BJ (cell line): ENCODE measurements around the gene ST8SIA1. TPM values are rescaled to one million over a fixed set of nuclear protein-coding genes. Genes with fewer than 3 reads are reported as not detected.

Experiments used
- CTCF ChIA-PET: fragments of 350-600 bp; formaldehyde crosslinking; extraction: SDS; loops from one replicate; lab custom pipeline; 2021; ENCODE audit warnings: antibody characterized with exemption, inconsistent platforms; lab: Yijun Ruan, JAX
- POLR2A ChIA-PET: fragments of 300-600 bp; sonication (Branson Sonifier 250); formaldehyde crosslinking; extraction: SDS; loops from one replicate; lab custom pipeline; 2021; ENCODE audit warnings: antibody characterized with exemption; lab: Charles Lee
- DNase-seq: peaks from one replicate; pipeline ENCODE4 v3.0.0-alpha.2; 2011; ENCODE audit warnings: low read depth
- H3K27me3 ChIP-seq: 2 replicates; pipeline ENCODE4 v1.6.0; 2011; ENCODE audit warnings: low read length; ENCODE audit not compliant: control insufficient read depth, insufficient read depth
- H3K36me3 ChIP-seq: 2 replicates; pipeline ENCODE4 v1.5.1; 2011; ENCODE audit warnings: low read length; ENCODE audit not compliant: control insufficient read depth, insufficient read depth
- H3K4me3 ChIP-seq: 2 replicates; pipeline ENCODE4 v1.5.1; 2011; ENCODE audit warnings: low read depth, mild to moderate bottlenecking, control low read depth, low read length
- polyA plus RNA-seq: library from polyadenylated mRNA; depleted of rRNA; stranded (reverse); fragments of >200 nt; gene quantifications from 2 replicates; pipeline ENCODE4 v1.2.3, GENCODE V29; 2011
- TF ChIP-seq, protein P1 (sequence below): IDR thresholded peaks from 2 replicates; pipeline ENCODE4 v1.5.1; 2011; ENCODE audit warnings: low read depth, mild to moderate bottlenecking, control low read depth, inconsistent platforms, low read length, moderate library complexity; ENCODE audit not compliant: insufficient read depth

The ST8SIA1 gene
- polyA plus RNA-seq, 1 experiment = not detected

DNA sequence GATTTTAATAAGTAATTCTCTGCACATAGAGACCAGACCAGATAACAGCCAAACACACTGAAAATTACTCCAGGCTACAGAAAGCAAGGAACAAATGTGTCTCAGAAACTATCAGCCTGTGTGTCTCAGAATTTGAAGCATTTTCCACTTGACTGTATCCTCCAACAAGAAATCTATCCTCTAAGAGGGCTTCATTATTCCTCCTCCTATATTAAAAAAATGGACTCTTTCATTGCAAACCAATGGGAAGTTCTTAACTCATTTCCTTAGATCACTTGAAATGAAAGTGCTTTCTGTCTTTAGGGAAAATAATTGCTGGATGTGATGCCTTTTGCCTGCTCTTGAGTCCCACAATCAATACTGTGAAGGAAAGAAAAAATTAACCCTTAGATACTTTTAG is 2.3 kb downstream of the ST8SIA1 start:
- ChIA-PET POLR2A (no interaction called here), CTCF (no interaction called here)
- no peak overlapping the region for H3K4me3 ChIP-seq
- DNase-seq = no peak
- H3K27me3 ChIP-seq = peaks cover 22% of the 10 kb centered on the region
- no peaks in the 10 kb centered on the region for H3K36me3 ChIP-seq
- TF ChIP-seq, protein P1, sequence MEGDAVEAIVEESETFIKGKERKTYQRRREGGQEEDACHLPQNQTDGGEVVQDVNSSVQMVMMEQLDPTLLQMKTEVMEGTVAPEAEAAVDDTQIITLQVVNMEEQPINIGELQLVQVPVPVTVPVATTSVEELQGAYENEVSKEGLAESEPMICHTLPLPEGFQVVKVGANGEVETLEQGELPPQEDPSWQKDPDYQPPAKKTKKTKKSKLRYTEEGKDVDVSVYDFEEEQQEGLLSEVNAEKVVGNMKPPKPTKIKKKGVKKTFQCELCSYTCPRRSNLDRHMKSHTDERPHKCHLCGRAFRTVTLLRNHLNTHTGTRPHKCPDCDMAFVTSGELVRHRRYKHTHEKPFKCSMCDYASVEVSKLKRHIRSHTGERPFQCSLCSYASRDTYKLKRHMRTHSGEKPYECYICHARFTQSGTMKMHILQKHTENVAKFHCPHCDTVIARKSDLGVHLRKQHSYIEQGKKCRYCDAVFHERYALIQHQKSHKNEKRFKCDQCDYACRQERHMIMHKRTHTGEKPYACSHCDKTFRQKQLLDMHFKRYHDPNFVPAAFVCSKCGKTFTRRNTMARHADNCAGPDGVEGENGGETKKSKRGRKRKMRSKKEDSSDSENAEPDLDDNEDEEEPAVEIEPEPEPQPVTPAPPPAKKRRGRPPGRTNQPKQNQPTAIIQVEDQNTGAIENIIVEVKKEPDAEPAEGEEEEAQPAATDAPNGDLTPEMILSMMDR = no peak

DNA sequence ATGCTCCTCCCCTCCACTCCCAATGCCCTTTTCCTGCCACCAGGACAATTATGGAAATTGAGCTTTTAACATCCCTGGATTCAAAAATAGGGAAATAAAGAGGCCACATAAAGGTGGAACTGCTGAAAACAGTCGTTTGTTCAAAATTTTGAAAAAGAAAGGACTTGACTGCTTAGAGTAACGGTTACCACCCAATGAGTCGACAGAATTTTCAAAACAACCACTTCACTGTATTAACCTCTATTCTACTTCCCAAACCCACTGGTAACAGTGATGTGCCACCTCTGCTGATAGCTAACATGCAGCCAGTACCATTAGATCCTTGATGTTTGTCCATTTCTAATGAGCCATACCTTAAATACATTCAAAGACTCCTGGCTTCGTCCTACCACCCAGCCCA is 4.9 kb downstream of the ST8SIA1 start:
- DNase-seq = no peak
- no peak overlapping the region for H3K4me3 ChIP-seq
- TF ChIP-seq, protein P1 = no peak
- H3K36me3 ChIP-seq = no peaks in the 10 kb centered on the region
- CTCF ChIA-PET = no interaction called here
- POLR2A ChIA-PET = no interaction called here
- H3K27me3 ChIP-seq = peaks cover 18% of the 10 kb centered on the region

DNA sequence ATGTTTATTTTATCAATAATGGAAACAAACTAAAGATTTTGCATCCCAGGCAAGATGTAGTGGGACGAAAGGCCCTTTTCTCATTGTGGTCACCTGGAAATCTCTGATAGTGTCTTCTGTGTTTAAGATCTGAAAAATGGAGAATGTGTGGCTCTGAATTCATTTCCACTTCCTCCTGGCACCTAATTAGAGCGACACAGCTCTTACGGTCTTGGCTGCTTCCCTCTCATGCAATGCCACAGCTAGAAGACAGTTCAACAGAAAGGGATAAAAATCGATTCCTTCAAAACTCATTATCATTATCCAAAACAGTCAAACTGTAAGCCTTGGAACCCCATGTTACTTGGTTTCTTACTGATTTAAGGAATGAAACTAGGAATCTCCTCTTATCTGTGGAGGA is 9.3 kb downstream of the ST8SIA1 start:
- Histone ChIP-seq H3K27me3 (no peaks in the 10 kb centered on the region; the same call in 1 of the 2 replicates), H3K36me3 (no peaks in the 10 kb centered on the region), H3K4me3 (no peak overlapping the region)
- ChIA-PET POLR2A (no interaction called here), CTCF (no interaction called here)
- TF ChIP-seq, protein P1 = no peak
- DNase-seq = no peak

DNA sequence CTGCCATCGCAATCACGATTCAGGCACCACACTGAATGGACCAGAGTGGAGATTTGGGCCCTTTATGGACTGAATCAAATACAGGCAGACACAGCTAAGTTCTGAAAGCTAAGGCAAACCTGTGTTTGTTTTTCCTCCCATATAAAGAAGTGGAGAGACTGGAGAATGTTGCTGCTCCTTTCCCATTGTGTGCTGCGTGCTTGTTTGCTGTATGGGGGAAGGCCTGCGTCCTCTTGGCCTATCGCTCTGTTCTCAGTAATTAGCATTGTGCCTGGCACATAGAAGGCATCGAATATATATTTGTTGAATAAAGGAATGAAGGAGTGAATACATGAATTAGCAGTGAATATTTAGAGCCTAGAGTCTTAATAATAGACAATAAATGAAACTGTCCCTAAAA is 12.4 kb downstream of the ST8SIA1 start:
- TF ChIP-seq, protein P1 = no peak
- no peak for DNase-seq
- ChIA-PET POLR2A (no interaction called here), CTCF (no interaction called here)
- no peaks in the 10 kb centered on the region for H3K27me3 ChIP-seq
- no peaks in the 10 kb centered on the region for H3K36me3 ChIP-seq
- H3K4me3 ChIP-seq = no peak overlapping the region

DNA sequence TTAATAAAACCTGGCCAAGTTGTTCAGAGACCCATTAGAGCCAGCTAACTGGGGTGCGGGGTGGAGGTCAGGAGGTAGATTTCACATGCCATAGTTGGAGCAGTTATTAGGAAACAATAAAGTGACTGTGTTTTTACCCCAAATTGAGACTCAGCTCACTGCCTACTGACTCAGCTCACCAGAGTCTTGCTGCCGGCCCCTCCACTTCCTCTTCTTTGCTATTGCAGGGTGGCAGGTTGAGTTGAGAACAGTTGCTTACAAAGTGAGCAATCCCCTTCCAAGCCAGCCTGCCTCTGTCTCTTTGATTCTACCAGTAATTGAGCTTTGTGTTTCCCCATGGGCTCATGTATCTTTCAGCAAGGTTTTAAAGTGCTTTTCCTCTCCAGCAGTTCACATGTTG is 12.9 kb downstream of the ST8SIA1 start:
- Histone ChIP-seq H3K27me3 (no peaks in the 10 kb centered on the region), H3K4me3 (no peak overlapping the region), H3K36me3 (no peaks in the 10 kb centered on the region)
- POLR2A ChIA-PET = no interaction called here
- DNase-seq = no peak
- TF ChIP-seq, protein P1 = no peak
- CTCF ChIA-PET = no interaction called here
